GM12872 (cell line): ENCODE measurements around the gene MAML3.

Experiments used
- CTCF ChIP-seq: IDR thresholded peaks from 3 replicates; pipeline ENCODE4 v1.5.1; 2011; ENCODE audit warnings: low read depth, mild to moderate bottlenecking, low read length, moderate library complexity; ENCODE audit not compliant: insufficient read depth

The MAML3 gene

GRCh38 chr4:139802931-139803330 is 351.1 kb downstream of the MAML3 start:
- no peak for TF ChIP-seq CTCF

- TF ChIP-seq CTCF = no peak
Measured at GRCh38 chr4:139802488-139802887, 351.5 kb downstream of the MAML3 start.

DNA sequence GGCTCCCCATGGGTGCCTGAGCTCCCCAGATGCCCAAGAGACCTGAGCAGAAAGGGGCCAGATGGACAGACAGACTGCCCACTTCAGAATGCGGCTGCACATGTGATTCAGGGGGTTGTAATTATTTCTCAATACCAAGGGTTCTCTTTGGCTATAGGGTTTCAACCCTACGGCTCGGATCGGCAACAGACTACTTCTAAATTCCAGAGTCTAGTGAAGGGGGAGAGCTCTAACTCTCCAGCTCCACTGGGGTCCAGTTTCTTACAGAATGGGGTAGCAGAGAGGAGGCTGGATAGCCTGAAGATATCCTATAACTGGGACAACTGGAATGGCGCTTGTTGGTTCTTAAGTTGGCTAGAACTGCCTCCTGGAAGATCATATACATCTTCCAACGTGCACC is 352.1 kb downstream of the MAML3 start:
- TF ChIP-seq CTCF = no peak

GRCh38 chr4:139800082-139800481 is 353.9 kb downstream of the MAML3 start:
- TF ChIP-seq CTCF = no peak

DNA sequence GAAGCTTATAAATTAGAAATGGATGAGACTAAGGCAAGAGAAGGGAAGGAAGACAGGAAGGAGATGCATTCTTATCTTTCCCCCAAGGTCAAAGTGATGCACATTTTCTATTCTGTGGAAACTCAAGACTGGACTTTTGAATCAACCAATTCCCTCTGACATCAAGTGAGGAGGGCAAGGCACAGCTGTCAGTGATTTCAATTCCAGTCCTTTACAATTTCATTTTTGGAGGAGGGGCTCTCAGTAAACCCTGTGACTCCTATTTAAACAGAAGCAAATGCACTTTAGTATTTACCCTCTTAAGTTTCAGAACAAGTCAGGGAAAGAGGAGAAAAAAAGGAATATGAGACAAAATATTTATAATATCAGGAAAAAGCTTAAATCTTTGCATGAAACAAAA is 354.4 kb downstream of the MAML3 start:
- TF ChIP-seq CTCF = no peak

DNA sequence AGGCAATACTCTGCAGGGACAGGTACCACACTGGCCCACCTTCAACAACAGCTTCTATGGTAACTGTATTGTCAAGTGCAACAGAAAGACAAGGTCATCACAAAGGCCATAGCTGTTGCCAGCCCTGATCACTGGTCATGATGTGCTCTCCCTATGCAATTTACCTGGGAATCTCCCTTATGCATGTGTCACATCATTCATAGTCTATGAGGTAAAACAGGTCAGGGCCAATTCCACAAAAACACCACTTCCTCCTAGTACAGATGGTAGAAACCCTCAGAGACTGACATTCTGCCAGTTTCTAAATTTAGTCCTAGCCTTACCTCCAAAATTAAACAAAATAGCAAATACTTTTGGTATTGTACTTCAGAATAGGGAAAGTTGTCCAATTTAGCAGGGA is 355.5 kb downstream of the MAML3 start:
- TF ChIP-seq CTCF = no peak

DNA sequence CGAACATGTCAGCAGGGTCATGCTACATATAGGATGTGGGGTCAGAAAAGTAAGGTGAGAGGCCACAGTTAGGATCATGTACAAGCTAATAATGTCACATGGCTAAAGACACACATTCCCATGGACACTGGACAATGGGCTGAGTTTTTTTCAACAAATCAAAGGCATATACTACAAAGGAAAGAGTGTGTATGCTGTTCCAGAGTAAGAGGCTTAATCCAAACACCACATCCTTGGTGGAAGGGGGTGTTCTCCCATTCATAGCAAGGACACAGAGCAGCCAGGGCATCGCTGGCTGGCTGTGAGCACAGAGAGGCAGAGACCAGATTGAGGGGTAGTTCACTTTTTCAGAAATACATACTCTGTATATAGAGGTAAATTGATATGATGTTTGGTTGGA is 356.7 kb downstream of the MAML3 start:
- TF ChIP-seq CTCF = no peak
